Thyroid gland (tissue), 4 donors: ENCODE results near the gene CACNG4. TPM values are rescaled to one million over a fixed set of nuclear protein-coding genes. Genes with fewer than 3 reads are reported as not detected.

Source experiments
- DNase-seq, 2 donors: peaks; one replicate each; pipeline ENCODE4 v3.0.0-alpha.2; 2019
- H3K27ac ChIP-seq, 3 donors: fragments of 200-600 bp; sonication (generic); 1 replicate in 2 of 3; 2 replicates in 1 of 3; pipeline ENCODE4 v1.5.1; 2016 to 2019; ENCODE audit warnings: mild to moderate bottlenecking in 1 of 3, moderate library complexity in 1 of 3
- H3K27me3 ChIP-seq: fragments of 200-600 bp; sonication (generic); one replicate; pipeline ENCODE4 v1.5.1; 2019
- H3K36me3 ChIP-seq, 2 donors: fragments of 200-600 bp; sonication (generic); one replicate each; pipeline ENCODE4 v1.5.1; 2016 to 2019
- H3K4me1 ChIP-seq, 2 donors: fragments of 200-600 bp; sonication (generic); one replicate each; pipeline ENCODE4 v1.5.1; 2017 to 2019
- H3K4me3 ChIP-seq, 3 donors: fragments of 200-600 bp; sonication (generic); replicated peaks in 1 of 3; 1 replicate in 2 of 3; 2 replicates in 1 of 3; pipeline ENCODE4 v1.5.1; 2016; ENCODE audit warnings: mild to moderate bottlenecking in 1 of 3
- H3K9me3 ChIP-seq: fragments of 200-600 bp; sonication (generic); one replicate; pipeline ENCODE4 v1.5.1; 2017
- POLR2A ChIP-seq, 2 donors: fragments of 450-650 bp; IDR thresholded peaks; one replicate each; pipeline ENCODE4 v1.6.1; 2017; ENCODE audit warnings: antibody characterized with exemption in 2 of 2, mild to moderate bottlenecking in 2 of 2, moderate library complexity in 1 of 2
- WGBS, 2 donors: methylation state at CpG; one replicate each; pipeline ENCODE4 v1.1.5; 2017; 5-methylcytosine and 5-hydroxymethylcytosine counted together
- intact Hi-C: fragments of 100-400 bp; cut with DNase I; formaldehyde crosslinking; loops from one replicate; pipeline ENCODE4 v1.15.1; 2023
- total RNA-seq, 4 donors: library from RNA; depleted of rRNA; stranded (reverse); fragments of >200 nt; gene quantifications; one replicate each; pipeline ENCODE4 v1.2.3, GENCODE V29; 2016
- TF ChIP-seq, protein P1 (sequence below), 6 experiments: fragments of 200-600 bp in 3 of 6; fragments of 450-650 bp in 3 of 6; sonication (generic) in 3 of 6; IDR thresholded peaks; one replicate each; pipeline ENCODE4 v1.5.1; 2016 to 2019; ENCODE audit warnings: antibody characterized with exemption in 6 of 6, mild to moderate bottlenecking in 2 of 6, inconsistent platforms in 1 of 6, moderate library complexity in 1 of 6

Gene CACNG4
- total RNA-seq, 4 donors from 2014 or later: 0.24 TPM; not detected in 3

DNA sequence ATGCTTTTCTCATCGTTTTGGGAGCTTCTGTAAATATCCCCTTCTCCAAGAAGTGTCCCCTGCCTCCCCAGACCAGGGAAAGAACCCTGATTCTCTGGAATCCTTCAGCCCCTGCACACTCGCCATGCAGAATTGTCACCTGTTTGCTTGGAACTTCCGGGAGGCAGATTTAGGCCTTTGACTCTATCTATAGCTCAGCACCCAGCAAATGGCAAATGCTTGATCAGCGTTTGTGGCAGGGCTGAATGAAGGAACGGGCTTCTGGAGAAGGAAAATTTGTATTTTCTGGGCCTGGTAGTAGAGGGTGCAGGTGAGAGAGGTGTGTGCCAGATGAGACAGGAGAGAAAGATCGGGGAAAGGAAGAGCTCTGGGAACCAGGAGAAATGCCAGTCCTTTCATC lies 18.3 kb upstream of the CACNG4 start:
- no peak for TF ChIP-seq POLR2A (IDR thresholded peaks at IDR 0.05)
- TF ChIP-seq, protein P1, sequence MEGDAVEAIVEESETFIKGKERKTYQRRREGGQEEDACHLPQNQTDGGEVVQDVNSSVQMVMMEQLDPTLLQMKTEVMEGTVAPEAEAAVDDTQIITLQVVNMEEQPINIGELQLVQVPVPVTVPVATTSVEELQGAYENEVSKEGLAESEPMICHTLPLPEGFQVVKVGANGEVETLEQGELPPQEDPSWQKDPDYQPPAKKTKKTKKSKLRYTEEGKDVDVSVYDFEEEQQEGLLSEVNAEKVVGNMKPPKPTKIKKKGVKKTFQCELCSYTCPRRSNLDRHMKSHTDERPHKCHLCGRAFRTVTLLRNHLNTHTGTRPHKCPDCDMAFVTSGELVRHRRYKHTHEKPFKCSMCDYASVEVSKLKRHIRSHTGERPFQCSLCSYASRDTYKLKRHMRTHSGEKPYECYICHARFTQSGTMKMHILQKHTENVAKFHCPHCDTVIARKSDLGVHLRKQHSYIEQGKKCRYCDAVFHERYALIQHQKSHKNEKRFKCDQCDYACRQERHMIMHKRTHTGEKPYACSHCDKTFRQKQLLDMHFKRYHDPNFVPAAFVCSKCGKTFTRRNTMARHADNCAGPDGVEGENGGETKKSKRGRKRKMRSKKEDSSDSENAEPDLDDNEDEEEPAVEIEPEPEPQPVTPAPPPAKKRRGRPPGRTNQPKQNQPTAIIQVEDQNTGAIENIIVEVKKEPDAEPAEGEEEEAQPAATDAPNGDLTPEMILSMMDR (IDR thresholded peaks at IDR 0.05): no peak
- H3K27ac ChIP-seq: no peak overlapping the region
- no peaks in the 10 kb centered on the region for H3K9me3 ChIP-seq
- H3K27me3 ChIP-seq: no peaks in the 10 kb centered on the region
- intact Hi-C loops: no loop called here
- H3K4me3 ChIP-seq: no peak overlapping the region
- H3K4me1 ChIP-seq: peaks cover 6 to 26% of the 10 kb centered on the region in 2 donors
- 89 to 92% methylated on average over 6 of the region's 6 CpGs for WGBS, 2 donors
- H3K36me3 ChIP-seq: no peaks in the 10 kb centered on the region
- DNase-seq: no peak

GRCh38 chr17:66947311-66947710 lies 17.2 kb upstream of the CACNG4 start:
- H3K27me3 ChIP-seq: no peaks in the 10 kb centered on the region
- intact Hi-C loops: no loop called here
- H3K4me1 ChIP-seq: peaks cover 13 to 31% of the 10 kb centered on the region in 2 donors

DNA sequence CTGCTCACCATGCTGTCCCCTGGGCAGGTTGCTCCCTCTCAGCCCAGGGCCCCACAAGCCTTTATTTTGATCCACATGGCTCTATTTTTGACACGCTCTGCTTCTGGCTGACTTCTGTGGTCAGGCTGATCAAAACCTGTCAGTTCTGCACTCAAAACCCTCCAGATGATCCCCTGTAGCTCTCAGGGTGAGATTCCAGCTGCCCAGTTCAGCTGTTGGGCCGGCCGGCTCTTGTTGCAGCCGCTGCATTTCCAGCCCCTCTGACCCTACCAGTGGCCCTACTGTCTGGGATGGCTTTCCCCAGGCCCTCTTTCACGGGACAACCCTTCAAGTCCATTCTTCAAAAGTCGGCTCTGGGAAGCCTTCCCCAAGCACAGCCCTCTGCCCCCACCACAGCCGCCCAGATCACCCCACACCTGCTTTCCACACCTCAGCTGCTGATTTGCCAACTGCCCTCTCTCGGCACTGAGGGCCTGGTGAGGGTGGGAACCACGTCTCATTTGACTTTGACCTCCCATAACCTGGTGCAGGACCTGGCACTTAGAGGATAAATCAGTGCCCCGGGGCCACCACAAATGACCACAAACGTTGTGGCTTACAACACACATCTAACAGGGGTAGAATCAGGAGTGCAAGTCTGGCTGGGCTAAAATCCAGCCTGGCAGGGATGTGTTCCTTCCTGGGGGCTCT lies 16.3 kb upstream of the CACNG4 start:
- no peaks in the 10 kb centered on the region for H3K27me3 ChIP-seq
- intact Hi-C loops: no loop called here
- no peak overlapping the region for H3K27ac ChIP-seq
- H3K4me1 ChIP-seq: peaks cover 17 to 36% of the 10 kb centered on the region in 2 donors
- no peaks in the 10 kb centered on the region for H3K36me3 ChIP-seq
- no peaks in the 10 kb centered on the region for H3K9me3 ChIP-seq
- no peak overlapping the region for H3K4me3 ChIP-seq
- TF ChIP-seq, protein P1 (IDR thresholded peaks at IDR 0.05): no peak
- no peak for TF ChIP-seq POLR2A (IDR thresholded peaks at IDR 0.05)
- DNase-seq: no peak
- 71 to 79% methylated on average over 10 to 11 of the region's 11 CpGs for WGBS, 2 donors

More at GRCh38 chr17:66947311-66947710, 17.2 kb upstream of the CACNG4 start:
- Histone ChIP-seq H3K9me3 (no peaks in the 10 kb centered on the region), H3K27ac (no peak overlapping the region), H3K4me3 (no peak overlapping the region), H3K36me3 (no peaks in the 10 kb centered on the region)
- 89 to 94% methylated on average over 3 to 6 of the region's 6 CpGs for WGBS, 2 donors
- TF ChIP-seq POLR2A (IDR thresholded peaks at IDR 0.05): no peak
- TF ChIP-seq, protein P1 (IDR thresholded peaks at IDR 0.05): no peak
- no peak for DNase-seq

DNA sequence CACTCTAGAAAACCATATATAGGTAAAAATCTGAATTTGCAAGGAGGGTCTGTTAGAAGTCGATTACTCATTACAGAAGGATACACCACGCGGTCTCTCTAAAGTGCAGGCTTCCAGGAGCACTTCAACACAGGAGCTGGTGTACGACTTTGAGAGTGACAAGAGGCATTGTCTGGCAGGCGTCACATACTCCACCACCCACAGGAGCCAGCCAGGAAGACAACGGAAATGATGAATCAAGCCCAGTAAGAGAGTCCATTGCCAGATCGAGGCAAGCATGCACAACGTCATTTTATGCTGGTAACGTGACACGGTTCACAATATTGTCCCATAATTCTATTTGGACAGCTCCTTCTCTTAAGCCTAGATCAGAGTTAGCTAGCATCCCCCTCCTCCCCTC lies 15.0 kb upstream of the CACNG4 start:
- 22 to 27% methylated on average over 10 of the region's 10 CpGs for WGBS, 2 donors
- intact Hi-C loops: no loop called here
- H3K4me1 ChIP-seq: peaks cover 17 to 33% of the 10 kb centered on the region in 2 donors
- peak; percentile 51 to 60 for DNase-seq
- no peak overlapping the region for H3K27ac ChIP-seq
- TF ChIP-seq POLR2A (IDR thresholded peaks at IDR 0.05): no peak
- TF ChIP-seq, protein P1 (IDR thresholded peaks at IDR 0.05): no peak
- H3K4me3 ChIP-seq: no peak overlapping the region
- no peaks in the 10 kb centered on the region for H3K9me3 ChIP-seq
- H3K27me3 ChIP-seq: no peaks in the 10 kb centered on the region
- H3K36me3 ChIP-seq: no peaks in the 10 kb centered on the region

- no peaks in the 10 kb centered on the region for H3K9me3 ChIP-seq
- no peak for DNase-seq
- H3K36me3 ChIP-seq: no peaks in the 10 kb centered on the region
- no peak overlapping the region for H3K27ac ChIP-seq
- TF ChIP-seq, protein P1 (IDR thresholded peaks at IDR 0.05): no peak
- no peak for TF ChIP-seq POLR2A (IDR thresholded peaks at IDR 0.05)
- no peaks in the 10 kb centered on the region for H3K27me3 ChIP-seq
- WGBS, 2 donors: 81 to 92% methylated on average over 3 of the region's 3 CpGs
- H3K4me3 ChIP-seq: no peak overlapping the region
- intact Hi-C loops: no loop called here
- H3K4me1 ChIP-seq: peaks cover 17 to 30% of the 10 kb centered on the region in 2 donors
These were observed 14.2 kb upstream of the CACNG4 start for GRCh38 chr17:66950325-66950724.
